Mesodermal cell (in vitro differentiated cells): ENCODE data around the gene TMPO.
"Not testable (repeated sequence)": the region's sequence is repeated elsewhere in the genome, so short reads cannot be mapped to it uniquely, and the experiment has no call there.

Experiments
- H3K27ac ChIP-seq: 2 replicates; pipeline ENCODE4 v1.7.0; 2013; ENCODE audit warnings: mild to moderate bottlenecking, low read depth, low read length, moderate library complexity; ENCODE audit not compliant: severe bottlenecking
- H3K36me3 ChIP-seq: 2 replicates; pipeline ENCODE4 v1.7.1; 2013; ENCODE audit warnings: mild to moderate bottlenecking, low read length, moderate library complexity; ENCODE audit not compliant: control insufficient read depth, insufficient read depth
- H3K4me1 ChIP-seq: one replicate; pipeline ENCODE4 v1.7.1; 2013; ENCODE audit warnings: mild to moderate bottlenecking, low read length; ENCODE audit not compliant: insufficient read depth, control insufficient read depth, poor library complexity, severe bottlenecking
- H3K4me3 ChIP-seq: 2 replicates; pipeline ENCODE4 v1.7.0; 2013; ENCODE audit warnings: low read length, control low read depth, mild to moderate bottlenecking; ENCODE audit not compliant: insufficient read depth, poor library complexity, severe bottlenecking; ENCODE audit errors: extremely low read depth
- H3K9me3 ChIP-seq: 2 replicates; pipeline ENCODE4 v1.7.1; 2013; ENCODE audit warnings: mild to moderate bottlenecking, low read length, moderate library complexity; ENCODE audit not compliant: control insufficient read depth
- WGBS, 2 experiments: methylation state at CpG; one replicate each; pipeline ENCODE4 v1.1.5; 2013; ENCODE audit warnings: missing lambda C conversion rate in 2 of 2; ENCODE audit not compliant: insufficient coverage in 2 of 2; 5-methylcytosine and 5-hydroxymethylcytosine counted together

Gene TMPO

DNA sequence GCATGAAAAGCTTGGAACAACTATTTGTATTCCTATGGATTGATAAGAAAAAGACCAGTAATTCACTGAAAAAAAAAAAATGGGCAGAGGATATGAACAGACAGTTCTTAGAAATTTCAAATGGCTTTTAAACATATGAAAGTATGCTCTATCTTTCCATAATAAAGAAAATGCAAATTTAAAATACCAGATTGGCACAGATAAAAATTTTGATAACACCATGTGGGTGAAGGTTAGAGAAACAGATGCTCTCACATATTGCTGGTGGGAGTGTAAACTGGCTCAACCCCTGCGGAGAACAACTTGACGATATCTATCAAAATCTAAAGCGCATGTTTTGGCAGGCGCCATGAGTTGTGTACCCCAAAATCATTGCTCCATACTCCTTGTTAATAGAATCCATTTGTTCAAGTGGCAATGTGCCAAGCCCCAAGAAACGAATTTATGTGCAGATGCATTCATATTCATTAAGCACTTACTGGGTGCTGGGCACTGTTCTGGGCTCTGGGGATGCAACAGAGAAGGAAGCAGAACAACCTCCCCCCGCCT is 29.5 kb upstream of the TMPO start:
- no peak overlapping the region for H3K4me3 ChIP-seq
- WGBS, 2 experiments: 89 to 100% methylated on average over 2 to 4 of the region's 6 CpGs
- no peaks in the 10 kb centered on the region for H3K9me3 ChIP-seq
- no peaks in the 10 kb centered on the region for H3K36me3 ChIP-seq
- H3K27ac ChIP-seq: no peak overlapping the region
- peaks cover 5% of the 10 kb centered on the region for H3K4me1 ChIP-seq

DNA sequence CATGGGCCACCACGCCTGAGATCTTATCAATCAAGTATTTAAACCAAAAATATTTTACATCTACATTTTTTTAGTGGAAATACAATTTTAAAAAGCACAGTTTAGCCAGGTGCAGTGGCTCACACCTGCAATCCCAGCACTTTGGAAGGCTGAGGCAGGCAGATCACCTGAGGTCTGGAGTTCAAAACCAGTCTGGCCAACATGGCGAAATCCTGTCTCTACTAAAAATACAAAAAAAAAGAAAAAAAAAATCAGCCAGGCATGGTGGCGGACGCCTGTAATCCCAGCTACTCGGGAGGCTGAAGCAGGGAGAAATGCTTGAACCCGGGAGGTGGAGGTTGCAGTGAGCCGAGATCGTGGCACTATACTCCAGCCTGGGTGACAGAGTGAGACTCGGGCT is 27.0 kb upstream of the TMPO start:
- H3K9me3 ChIP-seq, H3K4me3 ChIP-seq, H3K36me3 ChIP-seq, H3K27ac ChIP-seq: not testable (repeated sequence)
- 89 to 98% methylated on average over 4 to 7 of the region's 9 CpGs for WGBS, 2 experiments
- peaks cover 13% of the 10 kb centered on the region for H3K4me1 ChIP-seq

- Histone ChIP-seq H3K4me1 (peaks cover 13% of the 10 kb centered on the region), H3K9me3 (no peaks in the 10 kb centered on the region), H3K4me3 (no peak overlapping the region), H3K36me3 (no peaks in the 10 kb centered on the region), H3K27ac (no peak overlapping the region)
- WGBS, 2 experiments: 92 to 93% methylated on average over 2 to 3 of the region's 3 CpGs
Observed at GRCh38 chr12:98489176-98489575, 26.2 kb upstream of the TMPO start.

GRCh38 chr12:98490501-98491453 is 24.6 kb upstream of the TMPO start:
- peak overlapping the region; percentile 89 for H3K27ac ChIP-seq
- H3K9me3 ChIP-seq: no peaks in the 10 kb centered on the region
- H3K4me1 ChIP-seq: peaks cover 13% of the 10 kb centered on the region
- no peak overlapping the region for H3K4me3 ChIP-seq
- H3K36me3 ChIP-seq: no peaks in the 10 kb centered on the region
- WGBS, 2 experiments: 9 to 18% methylated on average over 9 to 11 of the region's 14 CpGs

DNA sequence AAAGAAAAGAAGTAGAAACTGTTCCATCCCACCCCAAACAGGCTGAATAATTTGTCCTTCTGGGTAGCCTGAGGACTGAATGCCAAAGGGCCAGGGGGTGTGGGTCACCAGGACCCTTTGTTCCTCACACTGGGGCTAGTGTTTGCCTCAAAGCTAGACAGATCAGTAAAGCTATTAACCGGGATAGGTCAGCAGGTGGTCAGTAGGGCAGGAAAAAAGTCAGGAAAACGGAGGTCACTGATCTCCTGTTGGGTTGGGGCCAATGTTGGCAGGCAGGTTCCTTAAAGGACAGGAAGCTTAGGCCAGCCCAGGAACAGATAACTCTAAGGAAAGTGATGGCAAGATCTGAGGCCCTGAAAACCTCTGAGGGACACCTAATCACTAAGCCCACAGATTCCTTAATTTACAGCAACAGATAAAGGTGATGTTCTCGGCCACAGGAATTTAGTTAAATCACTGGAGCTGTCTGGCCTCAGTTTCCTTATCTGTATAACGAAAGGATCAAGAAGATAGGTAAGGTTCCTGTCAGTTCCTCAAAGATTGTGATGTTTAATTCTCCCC is 22.7 kb upstream of the TMPO start:
- H3K9me3 ChIP-seq: no peaks in the 10 kb centered on the region
- 34 to 50% methylated on average over 1 to 2 of the region's 4 CpGs for WGBS, 2 experiments
- no peak overlapping the region for H3K27ac ChIP-seq
- no peak overlapping the region for H3K4me3 ChIP-seq
- H3K4me1 ChIP-seq: peaks cover 13% of the 10 kb centered on the region
- no peaks in the 10 kb centered on the region for H3K36me3 ChIP-seq

DNA sequence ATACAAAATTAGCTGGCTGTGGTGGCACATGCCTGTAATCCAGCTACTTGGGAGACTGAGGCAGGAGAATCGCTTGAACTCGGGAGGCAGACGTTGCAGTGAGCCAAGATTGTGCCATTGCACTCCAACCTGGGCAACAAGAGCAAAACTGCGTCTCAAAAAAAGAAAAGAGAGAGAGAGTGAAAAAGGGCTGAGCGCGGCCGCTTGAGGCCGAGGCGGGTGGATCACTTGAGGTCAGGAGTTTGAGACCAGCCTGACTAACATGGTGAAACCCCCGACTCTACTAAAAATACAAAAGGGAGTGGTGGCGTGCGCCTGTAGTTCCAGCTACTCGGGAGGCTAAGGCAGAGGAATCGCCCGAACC is 14.1 kb upstream of the TMPO start:
- H3K4me1 ChIP-seq, H3K9me3 ChIP-seq: not testable (repeated sequence)
- 96% methylated on average over 12 to 15 of the region's 15 CpGs for WGBS, 2 experiments

DNA sequence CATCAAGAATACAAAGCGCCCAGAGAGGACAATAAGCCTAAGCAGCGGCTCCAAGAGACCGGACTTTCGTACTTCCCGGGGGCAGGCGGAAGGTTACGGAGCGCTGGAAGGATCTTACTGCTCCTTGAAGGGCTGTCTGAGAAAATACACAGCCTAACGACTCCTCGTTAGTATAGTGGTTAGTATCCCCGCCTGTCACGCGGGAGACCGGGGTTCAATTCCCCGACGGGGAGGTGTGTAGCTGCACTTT is 12.1 kb upstream of the TMPO start:
- Histone ChIP-seq H3K4me1 (no peaks in the 10 kb centered on the region), H3K27ac (peak overlapping the region; percentile 100)
- WGBS, 2 experiments: 0 to 3% methylated on average over 8 to 10 of the region's 16 CpGs

More for the DNA sequence above, 14.1 kb upstream of the TMPO start:
- not testable (repeated sequence) for H3K36me3 ChIP-seq, H3K4me3 ChIP-seq, H3K27ac ChIP-seq

GRCh38 chr12:98503592-98504367 is 11.6 kb upstream of the TMPO start:
- WGBS, 2 experiments: 0% methylated on average over 33 to 35 of the region's 43 CpGs
- no peaks in the 10 kb centered on the region for H3K4me1 ChIP-seq
- H3K36me3 ChIP-seq: no peaks in the 10 kb centered on the region
- H3K4me3 ChIP-seq: peak overlapping the region; percentile 50
- H3K9me3 ChIP-seq: no peaks in the 10 kb centered on the region
- peak overlapping the region; percentile 100 for H3K27ac ChIP-seq

More for the DNA sequence above, 12.1 kb upstream of the TMPO start:
- Histone ChIP-seq H3K36me3 (no peaks in the 10 kb centered on the region), H3K9me3 (no peaks in the 10 kb centered on the region), H3K4me3 (peak overlapping the region; percentile 50)

GRCh38 chr12:98504368-98504617 is 11.1 kb upstream of the TMPO start:
- H3K4me1 ChIP-seq: no peaks in the 10 kb centered on the region
- peak overlapping the region; percentile 100 for H3K27ac ChIP-seq
- WGBS, 2 experiments: no CpG with 5 or more reads among the region's 3 CpGs
- peak overlapping the region; percentile 50 for H3K4me3 ChIP-seq
- H3K9me3 ChIP-seq: no peaks in the 10 kb centered on the region
- H3K36me3 ChIP-seq: no peaks in the 10 kb centered on the region

DNA sequence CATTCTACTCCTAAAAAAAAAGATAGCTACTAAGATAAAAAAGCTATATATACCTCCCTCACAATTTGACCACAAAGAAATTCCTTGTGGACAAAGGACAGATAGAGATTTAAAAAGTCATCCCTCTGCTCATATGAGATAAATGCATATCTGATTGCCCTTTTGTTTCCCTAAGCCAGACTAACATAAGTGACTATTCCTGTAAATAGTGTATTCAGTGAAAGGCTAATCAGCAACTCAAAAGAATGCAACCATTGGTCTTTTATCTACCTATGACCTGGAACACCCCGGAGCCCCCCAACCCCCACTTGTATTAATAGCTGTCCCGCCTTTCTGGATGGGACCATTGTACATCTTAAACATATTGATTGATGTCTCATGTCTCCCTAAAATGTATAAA is 6.3 kb upstream of the TMPO start:
- Histone ChIP-seq H3K4me1 (peaks cover 3% of the 10 kb centered on the region), H3K9me3 (no peaks in the 10 kb centered on the region), H3K27ac (no peak overlapping the region), H3K36me3 (no peaks in the 10 kb centered on the region), H3K4me3 (no peak overlapping the region)
- 68% methylated on average over 2 of the region's 2 CpGs; no CpG with 5 or more reads in 1 of the 2 experiments for WGBS, 2 experiments
